ENCODE data around the gene MSH4.
"Not testable (repeated sequence)": the region's sequence is repeated elsewhere in the genome, so short reads cannot be mapped to it uniquely, and the experiment has no call there.

MSH4 gene

GRCh38 chr1:75943037-75943436, 146.4 kb downstream of the MSH4 start:
- not testable (repeated sequence) for H3K36me3 ChIP-seq (ENCODE audit: insufficient read depth, low read length); H3K27me3 ChIP-seq (ENCODE audit: insufficient read depth, low read length); H3K27ac ChIP-seq (ENCODE audit: low read depth, low read length); H3K9me3 ChIP-seq (ENCODE audit: insufficient read depth, low read depth, low read length); H3K4me1 ChIP-seq (ENCODE audit: insufficient read depth, low read length); H3K4me3 ChIP-seq (ENCODE audit: low read length); H3K9ac ChIP-seq (ENCODE audit: low read depth, low read length)
- WGBS: 94% methylated on average over 4 of the region's 4 CpGs

- Histone ChIP-seq H3K4me1 (ENCODE audit: insufficient read depth, low read length) (no peaks in the 10 kb centered on the region), H3K27me3 (ENCODE audit: insufficient read depth, low read length) (no peaks in the 10 kb centered on the region), H3K9me3 (ENCODE audit: insufficient read depth, low read depth, low read length) (no peaks in the 10 kb centered on the region), H3K36me3 (ENCODE audit: insufficient read depth, low read length) (no peaks in the 10 kb centered on the region), H3K9ac (ENCODE audit: low read depth, low read length) (no peak overlapping the region), H3K4me3 (ENCODE audit: low read length) (no peak overlapping the region), H3K27ac (ENCODE audit: low read depth, low read length) (no peak overlapping the region)
- WGBS: 84% methylated on average over 3 of the region's 3 CpGs
Measured at GRCh38 chr1:75950176-75950575, 153.5 kb downstream of the MSH4 start.

GRCh38 chr1:75952016-75952415, 155.3 kb downstream of the MSH4 start:
- Histone ChIP-seq H3K27me3 (ENCODE audit: insufficient read depth, low read length) (no peaks in the 10 kb centered on the region), H3K9ac (ENCODE audit: low read depth, low read length) (no peak overlapping the region), H3K4me1 (ENCODE audit: insufficient read depth, low read length) (no peaks in the 10 kb centered on the region), H3K36me3 (ENCODE audit: insufficient read depth, low read length) (no peaks in the 10 kb centered on the region), H3K4me3 (ENCODE audit: low read length) (no peak overlapping the region), H3K9me3 (ENCODE audit: insufficient read depth, low read depth, low read length) (no peaks in the 10 kb centered on the region), H3K27ac (ENCODE audit: low read depth, low read length) (no peak overlapping the region)
- no CpG with 5 or more reads among the region's 1 CpG for WGBS

- no peak overlapping the region for H3K4me3 ChIP-seq (ENCODE audit: low read length)
- no peak overlapping the region for H3K9ac ChIP-seq (ENCODE audit: low read depth, low read length)
- no peaks in the 10 kb centered on the region for H3K4me1 ChIP-seq (ENCODE audit: insufficient read depth, low read length)
- no peaks in the 10 kb centered on the region for H3K27me3 ChIP-seq (ENCODE audit: insufficient read depth, low read length)
- no peaks in the 10 kb centered on the region for H3K9me3 ChIP-seq (ENCODE audit: insufficient read depth, low read depth, low read length)
- no peaks in the 10 kb centered on the region for H3K36me3 ChIP-seq (ENCODE audit: insufficient read depth, low read length)
- WGBS: 94% methylated on average over 4 of the region's 4 CpGs
- no peak overlapping the region for H3K27ac ChIP-seq (ENCODE audit: low read depth, low read length)
Measured at GRCh38 chr1:75953461-75953860, 156.8 kb downstream of the MSH4 start.

GRCh38 chr1:75954586-75954985, 157.9 kb downstream of the MSH4 start:
- no peaks in the 10 kb centered on the region for H3K36me3 ChIP-seq (ENCODE audit: insufficient read depth, low read length)

More at GRCh38 chr1:75954586-75954985, 157.9 kb downstream of the MSH4 start:
- H3K9ac ChIP-seq (ENCODE audit: low read depth, low read length): no peak overlapping the region
- H3K27ac ChIP-seq (ENCODE audit: low read depth, low read length): no peak overlapping the region
- no peaks in the 10 kb centered on the region for H3K9me3 ChIP-seq (ENCODE audit: insufficient read depth, low read depth, low read length)
- H3K4me1 ChIP-seq (ENCODE audit: insufficient read depth, low read length): no peaks in the 10 kb centered on the region
- no peak overlapping the region for H3K4me3 ChIP-seq (ENCODE audit: low read length)
- H3K27me3 ChIP-seq (ENCODE audit: insufficient read depth, low read length): no peaks in the 10 kb centered on the region

Data from HUES64 (cell line).